Measurements from ENCODE around the gene CHD1.

Gene CHD1

DNA sequence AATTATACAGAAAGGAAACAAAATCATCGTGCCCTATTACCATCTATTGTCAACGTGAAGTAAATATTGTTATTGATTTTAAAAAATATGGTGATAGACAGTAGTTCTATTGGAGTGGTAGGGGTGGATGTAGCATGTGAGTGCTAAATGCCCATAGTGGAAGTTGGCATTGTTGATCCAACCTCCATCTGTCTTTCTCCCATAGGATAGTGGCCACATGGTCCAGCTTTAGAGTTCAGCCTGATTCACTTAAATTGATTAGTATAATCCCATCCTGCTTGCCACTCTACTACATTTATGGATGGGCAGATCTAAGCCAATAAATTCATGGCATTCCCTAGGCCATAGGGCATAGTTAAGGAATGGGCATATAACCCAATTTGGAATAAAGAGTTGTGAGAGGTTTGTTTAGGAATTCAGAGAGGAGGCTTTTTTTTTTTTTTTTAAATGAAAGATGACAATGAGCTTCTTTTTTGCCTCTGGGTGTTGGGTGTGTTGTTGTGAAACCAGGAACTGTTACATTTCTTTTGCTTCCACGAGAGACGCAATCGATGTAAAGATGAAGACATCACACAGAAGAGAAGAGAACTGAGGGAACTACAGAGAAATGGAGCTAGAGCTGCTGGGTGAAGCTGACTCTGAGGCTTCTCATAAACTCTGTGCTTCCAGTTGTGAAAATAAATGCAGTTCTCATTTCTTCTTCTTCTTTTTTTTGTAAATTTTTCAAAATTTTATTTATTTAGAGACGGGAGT, 12.5 kb upstream of the CHD1 start:
- TF ChIP-seq POLR2AphosphoS5 (IDR thresholded peaks at IDR 0.05; ENCODE audit: borderline replicate concordance, low read depth, low read length): no peak
- no peak for TF ChIP-seq EZH2 (IDR thresholded peaks at IDR 0.05)
- no peak for TF ChIP-seq FOXP2 (optimal IDR thresholded peaks at IDR 0.05; ENCODE audit: control extremely low read depth, extremely low read length, insufficient read depth)
- no peaks in the 10 kb centered on the region for H3K36me3 ChIP-seq (ENCODE audit: insufficient read depth, low read length)
- no peak overlapping the region for H3K27ac ChIP-seq
- no peak for DNase-seq (ENCODE audit: low read depth, low spot score)
- H3K4me3 ChIP-seq: no peak overlapping the region
- no peaks in the 10 kb centered on the region for H3K9me3 ChIP-seq (ENCODE audit: low read depth, low read length)
- no peak overlapping the region for H3K9ac ChIP-seq (ENCODE audit: insufficient read length)

DNA sequence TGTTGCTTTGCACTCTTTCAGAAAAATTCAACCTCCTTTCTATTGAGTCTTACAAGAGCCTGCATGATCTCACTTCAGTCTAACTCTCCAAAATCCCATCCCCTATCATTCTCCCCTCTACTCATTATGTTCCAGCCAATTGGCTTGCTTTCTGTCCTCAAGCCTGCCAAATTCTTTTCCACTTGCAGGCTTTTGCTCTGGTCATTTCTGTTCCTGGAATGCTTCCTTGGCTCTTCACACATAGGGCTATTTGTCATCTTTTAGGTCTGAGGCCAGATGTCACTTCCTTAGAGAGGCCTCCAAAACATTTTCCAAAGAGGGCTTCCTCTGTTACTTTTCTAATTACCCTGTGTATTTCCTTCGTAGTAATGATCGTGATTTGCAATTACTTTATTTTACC, 11.8 kb upstream of the CHD1 start:
- H3K9me3 ChIP-seq (ENCODE audit: low read depth, low read length): no peaks in the 10 kb centered on the region
- TF ChIP-seq POLR2AphosphoS5 (IDR thresholded peaks at IDR 0.05; ENCODE audit: borderline replicate concordance, low read depth, low read length): no peak
- TF ChIP-seq FOXP2 (optimal IDR thresholded peaks at IDR 0.05; ENCODE audit: control extremely low read depth, extremely low read length, insufficient read depth): no peak
- TF ChIP-seq EZH2 (IDR thresholded peaks at IDR 0.05): no peak
- H3K27ac ChIP-seq: no peak overlapping the region
- DNase-seq (ENCODE audit: low read depth, low spot score): no peak
- no peaks in the 10 kb centered on the region for H3K36me3 ChIP-seq (ENCODE audit: insufficient read depth, low read length)
- no peak overlapping the region for H3K9ac ChIP-seq (ENCODE audit: insufficient read length)
- no peak overlapping the region for H3K4me3 ChIP-seq

DNA sequence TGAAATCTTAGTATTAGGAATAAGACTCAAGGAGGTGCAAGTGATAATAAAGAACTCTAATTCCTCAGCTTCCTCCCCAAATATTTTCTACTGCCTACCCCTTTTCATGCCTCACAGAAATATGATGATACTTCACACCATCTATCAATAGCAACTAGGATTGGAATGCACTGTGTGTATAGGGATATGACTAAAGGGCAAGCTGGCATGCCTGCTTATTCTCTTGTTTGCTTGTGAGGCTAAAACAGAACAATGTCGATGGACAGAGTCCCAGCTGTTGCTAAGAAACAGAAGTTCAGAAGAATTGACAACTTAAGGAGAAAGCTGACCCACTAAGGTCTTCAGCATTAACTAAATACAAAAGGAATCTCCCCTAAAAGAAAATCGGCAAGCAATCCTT, 9.7 kb upstream of the CHD1 start:
- no peak for TF ChIP-seq FOXP2 (optimal IDR thresholded peaks at IDR 0.05; ENCODE audit: control extremely low read depth, extremely low read length, insufficient read depth)
- TF ChIP-seq EZH2 (IDR thresholded peaks at IDR 0.05): no peak
- no peak for TF ChIP-seq POLR2AphosphoS5 (IDR thresholded peaks at IDR 0.05; ENCODE audit: borderline replicate concordance, low read depth, low read length)
- Histone ChIP-seq H3K27ac (no peak overlapping the region), H3K9me3 (ENCODE audit: low read depth, low read length) (no peaks in the 10 kb centered on the region), H3K4me3 (no peak overlapping the region), H3K36me3 (ENCODE audit: insufficient read depth, low read length) (no peaks in the 10 kb centered on the region), H3K9ac (ENCODE audit: insufficient read length) (no peak overlapping the region)
- DNase-seq (ENCODE audit: low read depth, low spot score): no peak

DNA sequence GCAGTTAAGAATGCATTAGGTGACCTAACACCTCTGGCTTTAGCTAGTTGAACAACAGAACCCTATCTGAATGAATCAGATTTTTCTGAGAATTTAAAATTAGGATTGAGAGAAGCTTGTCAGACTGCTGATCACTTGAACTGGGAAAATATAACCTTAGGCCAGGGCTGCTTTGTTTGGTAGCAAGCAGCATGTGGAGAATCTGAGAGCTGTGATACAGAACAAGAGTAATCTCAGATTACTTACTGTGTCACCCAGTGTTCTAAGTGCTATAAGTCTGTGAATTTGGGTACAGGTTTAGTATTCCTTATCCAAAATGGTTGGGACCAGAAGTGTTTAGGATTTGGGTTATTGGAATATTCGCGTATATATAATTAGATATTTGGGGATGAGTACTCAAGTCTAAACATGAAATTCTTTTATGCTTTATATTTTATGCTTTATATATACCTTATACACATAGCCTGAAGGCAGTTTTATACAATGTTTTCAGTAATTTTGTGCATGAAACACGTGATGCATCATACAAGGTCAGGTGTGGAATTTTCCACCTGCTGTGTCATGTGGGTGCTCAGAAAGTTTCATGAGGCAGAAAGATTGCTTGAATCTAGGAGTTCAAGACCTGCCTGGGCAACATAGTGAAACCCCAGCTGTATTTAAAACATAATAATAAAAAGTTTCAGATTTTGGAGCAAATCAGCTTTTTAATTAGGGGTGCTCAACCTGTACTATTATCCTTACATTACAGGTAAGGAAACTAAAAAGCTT, 8.3 kb upstream of the CHD1 start:
- no peak overlapping the region for H3K27ac ChIP-seq
- H3K9ac ChIP-seq (ENCODE audit: insufficient read length): no peak overlapping the region
- TF ChIP-seq FOXP2 (optimal IDR thresholded peaks at IDR 0.05; ENCODE audit: control extremely low read depth, extremely low read length, insufficient read depth): no peak
- DNase-seq (ENCODE audit: low read depth, low spot score): no peak
- H3K4me3 ChIP-seq: no peak overlapping the region
- H3K36me3 ChIP-seq (ENCODE audit: insufficient read depth, low read length): no peaks in the 10 kb centered on the region
- H3K9me3 ChIP-seq (ENCODE audit: low read depth, low read length): no peaks in the 10 kb centered on the region

DNA sequence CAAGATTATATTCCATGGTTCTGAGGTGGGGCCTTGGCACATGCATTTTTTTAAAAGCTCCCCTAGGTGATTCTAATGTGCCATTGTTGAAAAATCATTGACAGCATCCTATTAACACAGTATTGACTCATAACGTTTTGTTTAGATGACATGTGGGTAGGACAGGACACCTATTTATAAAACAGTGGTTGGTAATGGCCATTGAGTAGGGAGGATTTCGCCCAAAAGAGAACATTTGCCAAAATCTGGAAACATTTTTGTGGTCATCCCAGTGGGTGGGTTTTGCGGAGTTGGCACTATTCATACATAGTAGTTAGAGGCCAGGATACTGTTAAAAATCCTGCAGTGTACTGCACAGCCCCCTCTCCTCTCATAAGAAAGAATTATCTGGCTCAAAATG, 6.4 kb upstream of the CHD1 start:
- Histone ChIP-seq H3K9ac (ENCODE audit: insufficient read length) (no peak overlapping the region), H3K9me3 (ENCODE audit: low read depth, low read length) (no peaks in the 10 kb centered on the region)
- TF ChIP-seq POLR2AphosphoS5 (IDR thresholded peaks at IDR 0.05; ENCODE audit: borderline replicate concordance, low read depth, low read length) (no peak), EZH2 (IDR thresholded peaks at IDR 0.05) (no peak), FOXP2 (optimal IDR thresholded peaks at IDR 0.05; ENCODE audit: control extremely low read depth, extremely low read length, insufficient read depth) (no peak)

DNA sequence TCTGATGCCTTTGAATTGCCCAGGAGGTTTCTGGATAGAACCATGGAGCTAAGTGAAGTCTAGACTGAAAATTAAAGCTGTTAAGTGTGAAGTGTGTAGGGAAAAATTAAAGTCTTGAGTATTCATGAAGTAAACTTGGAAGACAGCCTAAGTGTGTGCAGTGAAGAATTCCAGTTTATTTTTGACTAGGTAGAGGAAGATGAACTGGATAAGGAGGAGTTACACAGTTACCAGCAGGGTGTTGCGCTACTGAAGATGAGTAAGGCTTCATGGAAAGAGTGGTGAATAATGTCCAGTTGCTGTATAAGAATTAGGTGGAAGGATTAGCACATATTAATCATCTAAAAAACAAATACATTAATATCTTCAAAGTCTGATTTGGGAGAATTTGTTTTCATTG, 5.7 kb upstream of the CHD1 start:
- H3K9me3 ChIP-seq (ENCODE audit: low read depth, low read length): no peaks in the 10 kb centered on the region
- peak overlapping the region; percentile 76 for H3K27ac ChIP-seq
- peak overlapping the region; percentile 15; the same call in 1 of the 2 replicates for H3K4me3 ChIP-seq
- H3K36me3 ChIP-seq (ENCODE audit: insufficient read depth, low read length): peaks cover 6% of the 10 kb centered on the region
- H3K9ac ChIP-seq (ENCODE audit: insufficient read length): no peak overlapping the region
- TF ChIP-seq POLR2AphosphoS5 (IDR thresholded peaks at IDR 0.05; ENCODE audit: borderline replicate concordance, low read depth, low read length) (no peak), FOXP2 (optimal IDR thresholded peaks at IDR 0.05; ENCODE audit: control extremely low read depth, extremely low read length, insufficient read depth) (no peak), EZH2 (IDR thresholded peaks at IDR 0.05) (no peak)
- no peak for DNase-seq (ENCODE audit: low read depth, low spot score)

More for the DNA sequence above, 6.4 kb upstream of the CHD1 start:
- H3K36me3 ChIP-seq (ENCODE audit: insufficient read depth, low read length): peaks cover 6% of the 10 kb centered on the region
- peak overlapping the region; percentile 32; the same call in 1 of the 2 replicates for H3K4me3 ChIP-seq
- DNase-seq (ENCODE audit: low read depth, low spot score): peak; percentile 24
- H3K27ac ChIP-seq: peak overlapping the region; percentile 76

DNA sequence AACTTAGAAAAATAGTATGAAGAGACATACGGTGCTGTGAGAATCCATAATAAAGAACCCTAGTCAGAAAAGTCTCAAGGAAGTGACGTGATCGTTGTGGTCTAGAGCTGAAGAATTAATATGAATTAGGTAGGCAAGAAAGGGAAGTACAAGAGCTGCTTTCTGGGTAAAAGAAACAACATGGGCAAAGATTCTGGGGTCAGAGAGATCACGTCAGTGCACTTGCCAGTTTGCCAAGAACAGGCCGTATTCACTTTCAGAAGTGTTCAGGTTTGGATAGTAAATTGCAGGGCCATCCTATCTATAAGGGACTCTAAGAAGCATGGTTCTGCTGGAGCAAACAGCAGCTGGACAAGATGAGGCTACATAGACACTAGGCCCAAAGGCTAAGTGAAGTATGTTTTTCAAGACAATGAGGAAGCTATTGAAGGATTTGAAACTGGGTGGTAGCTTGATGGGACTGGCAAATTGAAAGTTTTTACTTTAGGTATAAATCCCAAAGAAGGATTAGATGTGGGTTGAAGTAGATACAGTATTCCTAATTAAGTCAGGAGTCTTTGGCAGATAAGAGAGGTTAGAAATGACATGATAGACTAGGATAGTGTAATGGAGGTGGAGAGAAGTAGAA, 4.8 kb upstream of the CHD1 start:
- Histone ChIP-seq H3K9ac (ENCODE audit: insufficient read length) (no peak overlapping the region), H3K27ac (no peak overlapping the region), H3K4me3 (no peak overlapping the region), H3K9me3 (ENCODE audit: low read depth, low read length) (no peaks in the 10 kb centered on the region), H3K36me3 (ENCODE audit: insufficient read depth, low read length) (peaks cover 6% of the 10 kb centered on the region)
- TF ChIP-seq EZH2 (IDR thresholded peaks at IDR 0.05) (no peak), POLR2AphosphoS5 (IDR thresholded peaks at IDR 0.05; ENCODE audit: borderline replicate concordance, low read depth, low read length) (no peak), FOXP2 (optimal IDR thresholded peaks at IDR 0.05; ENCODE audit: control extremely low read depth, extremely low read length, insufficient read depth) (no peak)
- DNase-seq (ENCODE audit: low read depth, low spot score): no peak

DNA sequence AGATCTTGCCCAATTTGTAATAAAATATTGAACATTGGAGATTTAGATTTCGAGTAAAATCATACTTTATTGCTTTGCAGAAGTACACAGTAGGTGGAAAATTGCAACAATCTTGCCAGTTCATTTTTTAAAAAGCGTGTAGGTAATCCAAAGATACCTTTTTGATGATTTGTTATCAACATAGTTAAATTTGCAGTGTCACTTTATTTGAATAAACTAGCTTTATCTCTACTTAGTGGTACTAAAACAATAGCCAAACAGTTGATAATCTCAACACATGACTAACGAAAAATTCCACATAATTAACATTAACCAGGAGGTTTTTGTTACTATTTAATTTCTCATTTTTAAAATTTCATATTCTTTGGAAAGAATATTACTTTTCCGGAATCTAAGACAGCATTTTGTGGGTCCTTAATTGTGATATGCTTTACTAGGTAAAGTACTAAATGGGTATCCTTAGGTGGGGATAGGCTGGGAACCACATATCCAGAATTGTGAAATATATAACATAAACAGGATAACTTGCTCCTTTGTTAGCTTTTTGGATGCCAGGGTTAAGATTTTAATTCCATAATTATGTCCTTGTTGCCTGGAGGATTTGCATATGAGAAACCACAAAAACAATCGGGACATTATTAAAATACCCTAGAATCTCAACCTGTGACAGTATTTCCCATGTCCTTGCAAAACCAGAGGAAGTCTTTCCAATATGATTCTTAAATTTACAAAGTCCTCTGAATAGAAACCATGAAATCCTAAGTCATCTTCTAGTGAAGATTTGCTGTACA, 2.4 kb upstream of the CHD1 start:
- no peak overlapping the region for H3K27ac ChIP-seq
- H3K36me3 ChIP-seq (ENCODE audit: insufficient read depth, low read length): peaks cover 10% of the 10 kb centered on the region
- no peak overlapping the region for H3K4me3 ChIP-seq
- no peaks in the 10 kb centered on the region for H3K9me3 ChIP-seq (ENCODE audit: low read depth, low read length)
- no peak overlapping the region for H3K9ac ChIP-seq (ENCODE audit: insufficient read length)
- no peak for DNase-seq (ENCODE audit: low read depth, low spot score)
- TF ChIP-seq FOXP2 (optimal IDR thresholded peaks at IDR 0.05; ENCODE audit: control extremely low read depth, extremely low read length, insufficient read depth) (no peak), POLR2AphosphoS5 (IDR thresholded peaks at IDR 0.05; ENCODE audit: borderline replicate concordance, low read depth, low read length) (no peak), EZH2 (IDR thresholded peaks at IDR 0.05) (no peak)

Measured in SK-N-MC (cell line).